A673 (cell line): ENCODE measurements around the gene TNNT1. TPM values are rescaled to one million over a fixed set of nuclear protein-coding genes. Genes with fewer than 3 reads are reported as not detected.
A peak's percentile ranks its signal among the peaks of the same experiment; 100 is the strongest.

Source experiments
- BruUV-seq: library from RNA; stranded (reverse); fragments of 400-500 nt; replicated peaks from 2 replicates; lab custom pipeline; 2021; lab: Mats Ljungman, UMichigan
- CTCF ChIA-PET: fragments of 300-600 bp; sonication (Branson Sonifier 250); formaldehyde crosslinking; loops from one replicate; lab custom pipeline; 2022; ENCODE audit warnings: antibody characterized with exemption; lab: Charles Lee
- POLR2A ChIA-PET: fragments of 300-600 bp; sonication (Branson Sonifier 250); formaldehyde crosslinking; loops from one replicate; lab custom pipeline; 2022; ENCODE audit warnings: antibody characterized with exemption; ENCODE audit not compliant: low non-redundant PET; lab: Charles Lee
- DNase-seq: peaks from one replicate; pipeline ENCODE4 v3.0.0-alpha.2; 2015; ENCODE audit warnings: low spot score
- H3K27ac ChIP-seq: fragments of 200-600 bp; sonication (generic); 2 replicates; pipeline ENCODE4 v1.5.1; 2016; ENCODE audit warnings: mixed run types, low read depth, mild to moderate bottlenecking, mixed read lengths, antibody characterized with exemption, low read length; ENCODE audit not compliant: poor library complexity, severe bottlenecking
- H3K27me3 ChIP-seq: fragments of 200-600 bp; sonication (generic); replicated peaks from 2 replicates; pipeline ENCODE4 v1.6.1; 2017; ENCODE audit warnings: mixed run types, low read depth, mild to moderate bottlenecking, mixed read lengths, antibody characterized with exemption, low read length; ENCODE audit not compliant: insufficient read depth, poor library complexity
- H3K36me3 ChIP-seq: fragments of 200-600 bp; sonication (generic); 2 replicates; pipeline ENCODE4 v1.6.1; 2016; ENCODE audit warnings: mixed run types, mild to moderate bottlenecking, mixed read lengths, antibody characterized with exemption, low read length; ENCODE audit not compliant: insufficient read depth, poor library complexity, severe bottlenecking
- H3K4me1 ChIP-seq: fragments of 200-600 bp; sonication (generic); 2 replicates; pipeline ENCODE4 v1.6.1; 2017; ENCODE audit warnings: mixed run types, mild to moderate bottlenecking, mixed read lengths, antibody characterized with exemption, low read length; ENCODE audit not compliant: insufficient read depth, poor library complexity, severe bottlenecking
- H3K4me3 ChIP-seq: fragments of 200-600 bp; sonication (generic); 2 replicates; pipeline ENCODE4 v1.5.1; 2016; ENCODE audit warnings: low read depth, mixed run types, mild to moderate bottlenecking, mixed read lengths, low read length; ENCODE audit not compliant: poor library complexity, severe bottlenecking
- H3K9me3 ChIP-seq: fragments of 200-600 bp; sonication (generic); 2 replicates; pipeline ENCODE4 v1.6.1; 2016; ENCODE audit warnings: mixed run types, low read depth, mild to moderate bottlenecking, mixed read lengths, antibody characterized with exemption, low read length; ENCODE audit not compliant: poor library complexity, severe bottlenecking
- CTCF ChIP-seq: fragments of 300-800, 200-600 bp; sonication (generic); conservative IDR thresholded peaks from 2 replicates; pipeline ENCODE4 v1.5.1; 2017; ENCODE audit warnings: low read depth, mild to moderate bottlenecking, antibody characterized with exemption, low read length, moderate library complexity, mixed read lengths
- EZH2 ChIP-seq: fragments of 200-600 bp; sonication (generic); IDR thresholded peaks from 2 replicates; pipeline ENCODE4 v1.6.1; 2017; ENCODE audit warnings: borderline replicate concordance, low read depth, mild to moderate bottlenecking, mixed read lengths, antibody characterized with exemption, low read length; ENCODE audit not compliant: poor library complexity, severe bottlenecking
- intact Hi-C: fragments of 100-400 bp; cut with micrococcal nuclease; formaldehyde crosslinking; loops from one replicate; pipeline ENCODE4 v1.10.0; 2022; ENCODE audit not compliant: unreplicated experiment
- total RNA-seq: library from RNA; stranded (reverse); gene quantifications from 2 replicates; pipeline ENCODE4 v1.2.3, GENCODE V29; 2021

The TNNT1 gene
- total RNA-seq, 1 experiment from 2014 or later: 37.6 TPM

GRCh38 chr19:55146705-55147273 lies 2.2 kb downstream of the TNNT1 start:
- Histone ChIP-seq H3K27ac (no peak overlapping the region), H3K9me3 (no peaks in the 10 kb centered on the region), H3K36me3 (no peaks in the 10 kb centered on the region), H3K4me3 (peak overlapping the region; percentile 53), H3K4me1 (peaks cover 24% of the 10 kb centered on the region), H3K27me3 (no peaks in the 10 kb centered on the region)
- CTCF ChIA-PET: interaction anchor here (0.6 to 0.7 kb wide), 2 partner anchors 14 to 463 kb away, joined by 3 read pairs; no protein-coding TSS in a partner anchor
- intact Hi-C loops: no loop called here
- no TSS peak for BruUV-seq
- POLR2A ChIA-PET: interaction anchor here (0.6 kb wide), 1 partner anchor 47 kb away, joined by 3 read pairs; no protein-coding TSS in a partner anchor
- TF ChIP-seq EZH2 (no peak), CTCF (no peak)
- DNase-seq: peak; percentile 54

GRCh38 chr19:55146078-55146704 lies 2.8 kb downstream of the TNNT1 start:
- ChIA-PET CTCF (interaction anchor here (0.6 to 0.7 kb wide), 3 partner anchors 14 to 462 kb away, joined by 3 to 8 read pairs (median 3); no protein-coding TSS in a partner anchor), POLR2A (interaction anchor here (0.6 kb wide), 1 partner anchor 47 kb away, joined by 3 read pairs; no protein-coding TSS in a partner anchor)
- peaks cover 18% of the 10 kb centered on the region for H3K4me1 ChIP-seq
- no TSS peak for BruUV-seq
- no peaks in the 10 kb centered on the region for H3K27me3 ChIP-seq
- no peaks in the 10 kb centered on the region for H3K36me3 ChIP-seq
- TF ChIP-seq CTCF: peak; percentile 78
- TF ChIP-seq EZH2: no peak
- H3K27ac ChIP-seq: no peak overlapping the region
- intact Hi-C loops: no loop called here
- no peaks in the 10 kb centered on the region for H3K9me3 ChIP-seq
- peak; percentile 65 for DNase-seq
- peak overlapping the region; percentile 53 for H3K4me3 ChIP-seq

GRCh38 chr19:55145232-55145631 lies 3.8 kb downstream of the TNNT1 start:
- POLR2A ChIA-PET: no interaction called here
- Histone ChIP-seq H3K27me3 (no peaks in the 10 kb centered on the region), H3K4me3 (peak overlapping the region; percentile 53), H3K27ac (no peak overlapping the region), H3K4me1 (peaks cover 17% of the 10 kb centered on the region), H3K36me3 (no peaks in the 10 kb centered on the region), H3K9me3 (no peaks in the 10 kb centered on the region)
- TF ChIP-seq EZH2 (no peak), CTCF (no peak)
- intact Hi-C loops: no loop called here
- BruUV-seq: no TSS peak
- CTCF ChIA-PET: no interaction called here
- no peak for DNase-seq
